A549 (cell line): ENCODE data around the gene ARHGAP25. TPM values are rescaled to one million over a fixed set of nuclear protein-coding genes. Genes with fewer than 3 reads are reported as not detected.

Experiments
- ATAC-seq, 2 experiments: fragments of 200-7000 bp in 1 of 2; fragments of >200 bp in 1 of 2; cut with Nextera tagmentation in 1 of 2; cut with Tn5 transposase in 1 of 2; 3 replicates each; pipeline versions ENCODE4 v1.8.0 to v1.9.1; 2018 to 2020; ENCODE audit warnings: mild to moderate bottlenecking in 1 of 2, moderate library complexity in 1 of 2
- CTCF ChIA-PET: fragments of 300-600 bp; sonication (Branson Sonifier 250); formaldehyde crosslinking; extraction: SDS; loops from one replicate; lab custom pipeline; 2021; ENCODE audit warnings: antibody characterized with exemption, inconsistent platforms; lab: Yijun Ruan, JAX
- POLR2A ChIA-PET: fragments of 350-600 bp; formaldehyde crosslinking; extraction: SDS; loops from one replicate; lab custom pipeline; 2021; ENCODE audit warnings: antibody characterized with exemption, inconsistent platforms; lab: Yijun Ruan, JAX
- DNase-seq, 2 experiments: peaks; one replicate each; pipeline versions ENCODE4 v3.0.0 to v3.0.0-alpha.2; 2011 to 2016; ENCODE audit warnings: low read depth in 1 of 2, low spot score in 1 of 2
- FAIRE-seq: peaks from 2 replicates; lab custom pipeline; 2011; peaks lifted over from hg19 to GRCh38; lab: Jason Lieb, UNC
- H3K27ac ChIP-seq, 2 experiments: fragments of >200 bp; sonication (Bioruptor Twin); formaldehyde crosslinking; 3 replicates each; pipeline ENCODE4 v1.5.1; 2016 to 2017
- H3K4me1 ChIP-seq: fragments of >200 bp; sonication (Bioruptor Twin); formaldehyde crosslinking; 3 replicates; pipeline ENCODE4 v1.6.1; 2016
- H3K4me2 ChIP-seq: fragments of >200 bp; sonication (Bioruptor Twin); formaldehyde crosslinking; 3 replicates; pipeline ENCODE4 v1.6.1; 2016
- H3K4me3 ChIP-seq: fragments of >200 bp; sonication (Bioruptor Twin); formaldehyde crosslinking; 3 replicates; pipeline ENCODE4 v1.5.1; 2016
- H3K9me3 ChIP-seq: fragments of >200 bp; sonication (Bioruptor Twin); formaldehyde crosslinking; 3 replicates; pipeline ENCODE4 v1.6.1; 2016
- CHD2 ChIP-seq: fragments of 150-350 bp; IDR thresholded peaks from 2 replicates; pipeline ENCODE4 v1.6.1; 2014; ENCODE audit warnings: low read length; ENCODE audit not compliant: partially characterized antibody
- ESRRA ChIP-seq: fragments of 150-350 bp; IDR thresholded peaks from 2 replicates; pipeline ENCODE4 v1.6.1; 2014; ENCODE audit warnings: mild to moderate bottlenecking, low read length, borderline replicate concordance
- FOSB ChIP-seq: fragments of 250-450 bp; sonication (Bioruptor Pico); IDR thresholded peaks from 2 replicates; pipeline ENCODE4 v1.5.0; 2020; ENCODE audit warnings: mild to moderate bottlenecking, moderate library complexity
- FOSL2 ChIP-seq, 2 experiments: fragments of 450-650 bp in 1 of 2; fragments of >200 bp in 1 of 2; sonication (Bioruptor Twin) in 1 of 2; formaldehyde crosslinking; IDR thresholded peaks; 2 replicates each; pipeline versions ENCODE4 v1.5.0 to v1.6.1; 2016 to 2020; ENCODE audit warnings: mild to moderate bottlenecking in 1 of 2, moderate library complexity in 1 of 2
- HES2 ChIP-seq: fragments of >200 bp; sonication (Bioruptor Twin); formaldehyde crosslinking; IDR thresholded peaks from 2 replicates; pipeline ENCODE4 v1.6.1; 2016
- HOXB13 ChIP-seq: fragments of 250-450 bp; sonication (Bioruptor Pico); IDR thresholded peaks from 2 replicates; pipeline ENCODE4 v1.5.0; 2020; ENCODE audit warnings: low read depth, mild to moderate bottlenecking, moderate library complexity
- JUNB ChIP-seq: fragments of >200 bp; sonication (Bioruptor Twin); formaldehyde crosslinking; IDR thresholded peaks from 2 replicates; pipeline ENCODE4 v1.6.1; 2016
- KDM1A ChIP-seq: fragments of 200-600 bp; sonication (generic); IDR thresholded peaks from 2 replicates; pipeline ENCODE4 v1.6.1; 2016; ENCODE audit warnings: low read depth, mild to moderate bottlenecking
- KDM5A ChIP-seq: fragments of 200-600 bp; sonication (generic); IDR thresholded peaks from 2 replicates; pipeline ENCODE4 v1.6.1; 2016; ENCODE audit warnings: antibody characterized with exemption, mild to moderate bottlenecking
- MAFK ChIP-seq: fragments of 450-650 bp; IDR thresholded peaks from 2 replicates; pipeline ENCODE4 v1.6.1; 2014; ENCODE audit not compliant: partially characterized antibody
- MAZ ChIP-seq: fragments of 150-350 bp; IDR thresholded peaks from 2 replicates; pipeline ENCODE4 v1.6.1; 2014; ENCODE audit warnings: antibody characterized with exemption, low read depth, low read length, borderline replicate concordance
- NPAS2 ChIP-seq: fragments of 250-450 bp; sonication (Bioruptor Pico); IDR thresholded peaks from 2 replicates; pipeline ENCODE4 v1.8.0; 2022; ENCODE audit warnings: mild to moderate bottlenecking, moderate library complexity, borderline replicate concordance
- NR3C1 ChIP-seq: fragments of >200 bp; sonication (Bioruptor Twin); formaldehyde crosslinking; IDR thresholded peaks from 3 replicates; pipeline ENCODE4 v1.6.1; 2017
- POLR2A ChIP-seq: IDR thresholded peaks from 2 replicates; pipeline ENCODE4 v1.6.1; 2012; ENCODE audit warnings: mild to moderate bottlenecking, low read length
- POLR2AphosphoS2 ChIP-seq: conservative IDR thresholded peaks from 2 replicates; pipeline ENCODE4 v1.6.1; 2012; ENCODE audit warnings: low read length, improper control_type of control experiment, inconsistent platforms
- RFX5 ChIP-seq: fragments of 450-650 bp; IDR thresholded peaks from 2 replicates; pipeline ENCODE4 v1.7.1; 2014; ENCODE audit warnings: antibody characterized with exemption, mild to moderate bottlenecking, moderate library complexity
- RNF2 ChIP-seq: fragments of 200-600 bp; sonication (generic); IDR thresholded peaks from 2 replicates; pipeline ENCODE4 v1.6.1; 2016; ENCODE audit warnings: low read depth, mild to moderate bottlenecking, antibody characterized with exemption, moderate library complexity, borderline replicate concordance
- USF2 ChIP-seq: fragments of 450-650 bp; IDR thresholded peaks from 2 replicates; pipeline ENCODE4 v1.6.1; 2014; ENCODE audit warnings: antibody characterized with exemption
- ZC3H11A ChIP-seq: fragments of 450-650 bp; IDR thresholded peaks from 2 replicates; pipeline ENCODE4 v1.6.1; 2014; ENCODE audit warnings: antibody characterized with exemption, mild to moderate bottlenecking
- ZNF302 ChIP-seq: fragments of 250-450 bp; sonication (Bioruptor Pico); IDR thresholded peaks from 2 replicates; pipeline ENCODE4 v1.9.0; 2021; ENCODE audit warnings: inconsistent platforms, mild to moderate bottlenecking, moderate library complexity
- ZSCAN20 ChIP-seq: fragments of 250-450 bp; sonication (Bioruptor Pico); IDR thresholded peaks from 2 replicates; pipeline ENCODE4 v1.8.0; 2022; ENCODE audit warnings: mild to moderate bottlenecking, moderate library complexity
- WGBS: methylation state at CpG from one replicate; pipeline ENCODE4 v1.1.6; 2017; ENCODE audit errors: missing lambda C conversion rate; 5-methylcytosine and 5-hydroxymethylcytosine counted together
- polyA plus RNA-seq, 4 experiments: library from polyadenylated mRNA; depleted of rRNA in 3 of 4; stranded (reverse); fragments of >200 nt; fragmentation: RNase III in 1 of 4; extraction: RNeasy Plus Mini Kit Qiagen cat#74134 plus additional on column Dnase treatment in 1 of 4; gene quantifications; 2 replicates in 3 of 4; 3 replicates in 1 of 4; pipeline ENCODE4 v1.2.3, GENCODE V29; 2011 to 2017
- TF ChIP-seq, protein P1 (sequence below): fragments of 250-450 bp; sonication (Bioruptor Pico); IDR thresholded peaks from 2 replicates; pipeline ENCODE4 v1.5.0; 2021; ENCODE audit warnings: mild to moderate bottlenecking, moderate library complexity, borderline replicate concordance
- TF ChIP-seq, protein P2 (sequence below): fragments of >200 bp; sonication (Bioruptor Twin); formaldehyde crosslinking; IDR thresholded peaks from 3 replicates; pipeline ENCODE4 v1.5.1; 2016

Gene ARHGAP25
- polyA plus RNA-seq, 2 of the 4 experiments (the other 2 are of a cell fraction) = 0.50 to 2.4 TPM

GRCh38 chr2:68732036-68732932 is 2.3 kb upstream of the ARHGAP25 start:
- WGBS = 87% methylated on average over 19 of the region's 19 CpGs
- ATAC-seq (no peak), FAIRE-seq (no peak), DNase-seq (no peak)
- peaks cover 5% of the 10 kb centered on the region; the same call in 1 of the 3 replicates for H3K4me1 ChIP-seq
- no peaks in the 10 kb centered on the region for H3K9me3 ChIP-seq
- no peak overlapping the region for H3K4me2 ChIP-seq
- TF ChIP-seq, protein P1, sequence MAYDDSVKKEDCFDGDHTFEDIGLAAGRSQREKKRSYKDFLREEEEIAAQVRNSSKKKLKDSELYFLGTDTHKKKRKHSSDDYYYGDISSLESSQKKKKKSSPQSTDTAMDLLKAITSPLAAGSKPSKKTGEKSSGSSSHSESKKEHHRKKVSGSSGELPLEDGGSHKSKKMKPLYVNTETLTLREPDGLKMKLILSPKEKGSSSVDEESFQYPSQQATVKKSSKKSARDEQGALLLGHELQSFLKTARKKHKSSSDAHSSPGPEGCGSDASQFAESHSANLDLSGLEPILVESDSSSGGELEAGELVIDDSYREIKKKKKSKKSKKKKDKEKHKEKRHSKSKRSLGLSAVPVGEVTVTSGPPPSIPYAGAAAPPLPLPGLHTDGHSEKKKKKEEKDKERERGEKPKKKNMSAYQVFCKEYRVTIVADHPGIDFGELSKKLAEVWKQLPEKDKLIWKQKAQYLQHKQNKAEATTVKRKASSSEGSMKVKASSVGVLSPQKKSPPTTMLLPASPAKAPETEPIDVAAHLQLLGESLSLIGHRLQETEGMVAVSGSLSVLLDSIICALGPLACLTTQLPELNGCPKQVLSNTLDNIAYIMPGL = no peak
- 0 out of 2 replicates have a peak, but pooled peaks have one; percentile 10 for TF ChIP-seq USF2
- ChIA-PET CTCF (interaction anchor here (0.9 to 3.3 kb wide), 8 partner anchors 9 to 244 kb away, joined by 3 to 26 read pairs (median 3); no protein-coding TSS in a partner anchor), POLR2A (no interaction called here)
- no peak overlapping the region for H3K4me3 ChIP-seq
- H3K27ac ChIP-seq = no peak overlapping the region

GRCh38 chr2:68733365-68733764 is 1.2 kb upstream of the ARHGAP25 start:
- ChIA-PET POLR2A (no interaction called here), CTCF (interaction anchor here (0.9 to 3.3 kb wide), 6 partner anchors 7 to 246 kb away, joined by 3 to 26 read pairs (median 4); no protein-coding TSS in a partner anchor)
- TF ChIP-seq KDM5A (no peak), KDM1A (no peak), POLR2AphosphoS2 (no peak), ESRRA (no peak), FOSB (CRISPR knock-in tag) (no peak), NPAS2 (CRISPR knock-in tag) (no peak), ZSCAN20 (CRISPR knock-in tag) (no peak), CHD2 (no peak), JUNB (no peak), RNF2 (no peak)
- TF ChIP-seq, protein P1 = no peak
- TF ChIP-seq, protein P2, sequence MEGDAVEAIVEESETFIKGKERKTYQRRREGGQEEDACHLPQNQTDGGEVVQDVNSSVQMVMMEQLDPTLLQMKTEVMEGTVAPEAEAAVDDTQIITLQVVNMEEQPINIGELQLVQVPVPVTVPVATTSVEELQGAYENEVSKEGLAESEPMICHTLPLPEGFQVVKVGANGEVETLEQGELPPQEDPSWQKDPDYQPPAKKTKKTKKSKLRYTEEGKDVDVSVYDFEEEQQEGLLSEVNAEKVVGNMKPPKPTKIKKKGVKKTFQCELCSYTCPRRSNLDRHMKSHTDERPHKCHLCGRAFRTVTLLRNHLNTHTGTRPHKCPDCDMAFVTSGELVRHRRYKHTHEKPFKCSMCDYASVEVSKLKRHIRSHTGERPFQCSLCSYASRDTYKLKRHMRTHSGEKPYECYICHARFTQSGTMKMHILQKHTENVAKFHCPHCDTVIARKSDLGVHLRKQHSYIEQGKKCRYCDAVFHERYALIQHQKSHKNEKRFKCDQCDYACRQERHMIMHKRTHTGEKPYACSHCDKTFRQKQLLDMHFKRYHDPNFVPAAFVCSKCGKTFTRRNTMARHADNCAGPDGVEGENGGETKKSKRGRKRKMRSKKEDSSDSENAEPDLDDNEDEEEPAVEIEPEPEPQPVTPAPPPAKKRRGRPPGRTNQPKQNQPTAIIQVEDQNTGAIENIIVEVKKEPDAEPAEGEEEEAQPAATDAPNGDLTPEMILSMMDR = no peak
- no peak overlapping the region for H3K4me2 ChIP-seq
- no peak overlapping the region for H3K27ac ChIP-seq
- DNase-seq (no peak), FAIRE-seq (no peak), ATAC-seq (no peak)
- no peak overlapping the region for H3K4me3 ChIP-seq
- H3K9me3 ChIP-seq = no peaks in the 10 kb centered on the region
- H3K4me1 ChIP-seq = peaks cover 5% of the 10 kb centered on the region; the same call in 1 of the 3 replicates
- 57% methylated on average over 4 of the region's 4 CpGs for WGBS

- CTCF ChIA-PET = interaction anchor here (0.8 to 3.3 kb wide), 9 partner anchors 9 to 271 kb away, joined by 3 to 26 read pairs (median 4); no protein-coding TSS in a partner anchor
- no peak for TF ChIP-seq ZNF302 (CRISPR knock-in tag)
- TF ChIP-seq POLR2A = no peak
- TF ChIP-seq HOXB13 (CRISPR knock-in tag) = no peak
- TF ChIP-seq POLR2AphosphoS2 = no peak
- no peak for TF ChIP-seq NPAS2 (CRISPR knock-in tag)
- no peak for TF ChIP-seq FOSL2 (IDR thresholded peaks at IDR 0.05)
- no peak for TF ChIP-seq FOSL2 (CRISPR knock-in tag; IDR thresholded peaks at IDR 0.05)
- no peak for TF ChIP-seq CHD2
- no peak for TF ChIP-seq ESRRA
- TF ChIP-seq RFX5 = no peak
- no peak for TF ChIP-seq ZC3H11A
- TF ChIP-seq KDM1A = no peak
- TF ChIP-seq NR3C1 = no peak
- TF ChIP-seq MAZ = no peak
- no peak for TF ChIP-seq FOSB (CRISPR knock-in tag)
- no peak for TF ChIP-seq MAFK
- no peak for TF ChIP-seq HES2
- ATAC-seq = no peak
- Histone ChIP-seq H3K27ac (no peak overlapping the region), H3K4me2 (no peak overlapping the region), H3K9me3 (no peaks in the 10 kb centered on the region), H3K4me1 (peaks cover 5% of the 10 kb centered on the region; the same call in 1 of the 3 replicates), H3K4me3 (no peak overlapping the region)
- no peak for FAIRE-seq
- 57% methylated on average over 3 of the region's 3 CpGs for WGBS
- no peak for DNase-seq
- POLR2A ChIA-PET = no interaction called here
Measured at GRCh38 chr2:68734176-68734575, 435 bp upstream of the ARHGAP25 start.
